ENCODE data around the gene CCRL2.

DNA sequence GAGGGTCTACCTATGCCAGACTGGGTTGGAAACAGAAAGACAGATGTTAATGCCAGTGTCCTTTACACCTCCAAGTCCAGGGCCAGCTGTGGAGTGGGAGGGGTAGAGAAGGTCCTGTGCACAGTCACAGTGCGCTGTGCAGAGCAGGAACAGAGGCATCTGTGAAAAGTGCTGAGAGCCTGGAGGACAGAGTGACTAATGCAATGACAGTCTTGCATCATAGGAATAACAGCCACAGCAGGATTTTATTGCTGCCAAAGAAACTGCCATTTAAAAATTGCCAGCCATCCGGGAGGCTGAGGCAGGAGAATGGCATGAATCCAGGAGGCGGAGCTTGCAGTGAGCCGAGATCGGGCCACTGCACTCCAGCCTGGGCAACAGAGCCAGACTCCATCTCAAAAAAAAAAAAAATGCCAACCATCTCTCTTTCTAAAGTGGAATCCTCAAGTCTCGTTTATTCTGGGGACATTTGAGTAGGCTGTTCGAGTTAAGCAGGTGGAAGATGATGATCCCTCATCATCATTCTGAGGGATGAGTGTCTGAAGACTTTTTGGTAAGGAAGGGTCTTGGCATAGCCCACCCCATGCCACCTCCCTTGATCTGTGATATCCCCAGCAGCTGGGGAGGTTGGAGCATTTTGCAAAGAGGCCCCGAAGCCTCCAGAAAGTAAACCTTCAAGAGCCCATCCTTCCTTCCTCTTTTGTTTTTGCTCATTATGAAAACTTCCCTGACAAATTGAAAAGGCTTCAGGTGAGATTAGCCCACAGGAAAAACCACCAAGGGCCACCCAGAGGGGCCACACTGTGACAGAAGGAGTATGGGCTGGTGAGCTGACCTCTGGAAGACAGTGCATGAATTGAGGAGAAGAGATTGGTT lies 45.4 kb upstream of the CCRL2 start:
- TF ChIP-seq CTCF (IDR thresholded peaks at IDR 0.05) (no peak), POLR2A (IDR thresholded peaks at IDR 0.05) (no peak)
